HepG2 (cell line): Measurements from ENCODE around the gene COL8A2. TPM values are rescaled to one million over a fixed set of nuclear protein-coding genes. Genes with fewer than 3 reads are reported as not detected.

Experiments used
- GTF2F1 ChIP-seq: fragments of 150-350 bp; IDR thresholded peaks from 2 replicates; pipeline ENCODE4 v1.6.1; 2014; ENCODE audit warnings: low read length
- HMGXB4 ChIP-seq, 2 experiments: sonication (generic) in 1 of 2; formaldehyde crosslinking in 1 of 2; IDR thresholded peaks; 2 replicates each; pipeline versions ENCODE4 v1.4.0 to v1.6.1; 2018 to 2020; ENCODE audit warnings: missing genetic modification reagents in 2 of 2, borderline replicate concordance in 1 of 2, low read depth in 1 of 2, mild to moderate bottlenecking in 1 of 2, missing biosample characterization in 1 of 2
- KLF11 ChIP-seq: IDR thresholded peaks from 2 replicates; pipeline ENCODE4 v1.6.1; 2016; ENCODE audit warnings: missing compliant biosample characterization
- KMT2A ChIP-seq: sonication (generic); formaldehyde crosslinking; IDR thresholded peaks from 2 replicates; pipeline ENCODE4 v1.4.0; 2020; ENCODE audit warnings: missing genetic modification reagents
- MEF2D ChIP-seq: sonication (generic); formaldehyde crosslinking; IDR thresholded peaks from 2 replicates; pipeline ENCODE4 v1.5.1; 2020; ENCODE audit warnings: mild to moderate bottlenecking, missing genetic modification reagents
- NFKBIZ ChIP-seq: IDR thresholded peaks from 2 replicates; pipeline ENCODE4 v1.6.1; 2018; ENCODE audit warnings: missing genetic modification reagents, missing compliant biosample characterization
- NONO ChIP-seq, 2 experiments: fragments of 450-650 bp in 1 of 2; sonication (generic) in 1 of 2; formaldehyde crosslinking in 1 of 2; IDR thresholded peaks in 1 of 2; conservative IDR thresholded peaks in 1 of 2; 2 replicates each; pipeline versions ENCODE4 v1.6.1 to v1.8.0; 2017 to 2022; ENCODE audit warnings: mild to moderate bottlenecking in 1 of 2, missing genetic modification reagents in 1 of 2, moderate library complexity in 1 of 2
- PAWR ChIP-seq: sonication (generic); formaldehyde crosslinking; IDR thresholded peaks from 2 replicates; pipeline ENCODE4 v1.4.0; 2020; ENCODE audit warnings: missing genetic modification reagents, mild to moderate bottlenecking, borderline replicate concordance
- RERE ChIP-seq: IDR thresholded peaks from 2 replicates; pipeline ENCODE4 v1.6.1; 2016; ENCODE audit warnings: low read depth, missing genetic modification reagents, missing compliant biosample characterization
- U2AF2 ChIP-seq: fragments of 200-400 bp; formaldehyde crosslinking; IDR thresholded peaks from 2 replicates; pipeline ENCODE4 v1.6.1; 2017; ENCODE audit warnings: low read depth, mild to moderate bottlenecking, low read length
- ZKSCAN5 ChIP-seq: sonication (generic); formaldehyde crosslinking; IDR thresholded peaks from 2 replicates; pipeline ENCODE4 v1.5.1; 2020; ENCODE audit warnings: mild to moderate bottlenecking, missing genetic modification reagents
- ZNF160 ChIP-seq: sonication (generic); formaldehyde crosslinking; IDR thresholded peaks from 2 replicates; pipeline ENCODE4 v1.8.0; 2022; ENCODE audit warnings: mild to moderate bottlenecking, inconsistent platforms, missing genetic modification reagents
- ZNF251 ChIP-seq: sonication (generic); formaldehyde crosslinking; IDR thresholded peaks from 2 replicates; pipeline ENCODE4 v1.9.0; 2021; ENCODE audit warnings: mild to moderate bottlenecking, missing genetic modification reagents
- ZNF572 ChIP-seq: sonication (generic); formaldehyde crosslinking; IDR thresholded peaks from 2 replicates; pipeline ENCODE4 v1.5.1; 2020; ENCODE audit warnings: mild to moderate bottlenecking, missing genetic modification reagents
- ZNF709 ChIP-seq: sonication (generic); formaldehyde crosslinking; IDR thresholded peaks from 2 replicates; pipeline ENCODE4 v1.5.0; 2020; ENCODE audit warnings: mild to moderate bottlenecking, missing genetic modification reagents
- ZNF737 ChIP-seq: sonication (generic); formaldehyde crosslinking; IDR thresholded peaks from 2 replicates; pipeline ENCODE4 v1.5.0; 2020; ENCODE audit warnings: missing genetic modification reagents, mild to moderate bottlenecking, borderline replicate concordance
- ZSCAN20 ChIP-seq: sonication (generic); formaldehyde crosslinking; IDR thresholded peaks from 2 replicates; pipeline ENCODE4 v1.4.0; 2020; ENCODE audit warnings: missing genetic modification reagents, mild to moderate bottlenecking, borderline replicate concordance
- polyA plus RNA-seq, 8 experiments: library from polyadenylated mRNA; depleted of rRNA in 3 of 8; stranded (reverse) in 7 of 8; unstranded in 1 of 8; fragments of >200 nt; fragmentation: Illumina TruSeq in 4 of 8; extraction: Trizol in 4 of 8; gene quantifications; 2 replicates each; pipeline versions ENCODE4 v1.2.1 to v1.2.3, GENCODE V29; 2011 to 2016; ENCODE audit warnings: low read depth in 4 of 8, missing spikeins in 1 of 8, mixed read lengths in 1 of 8; ENCODE audit not compliant: insufficient read depth in 1 of 8
- total RNA-seq, 5 experiments: library from RNA; depleted of rRNA; stranded (reverse); fragments of >200 nt; fragmentation: Illumina TruSeq; extraction: Trizol; gene quantifications; 2 replicates each; pipeline ENCODE4 v1.2.3, GENCODE V29; 2016; ENCODE audit warnings: low read depth in 1 of 5
- TF ChIP-seq, protein P1 (sequence below): sonication (generic); formaldehyde crosslinking; IDR thresholded peaks from 2 replicates; pipeline ENCODE4 v1.4.0; 2020; ENCODE audit warnings: mild to moderate bottlenecking, low read depth, missing genetic modification reagents
- TF ChIP-seq, protein P2 (sequence below): sonication (generic); formaldehyde crosslinking; IDR thresholded peaks from 2 replicates; pipeline ENCODE4 v1.8.1; 2023; ENCODE audit warnings: mild to moderate bottlenecking, inconsistent platforms, moderate library complexity, missing genetic modification reagents, borderline replicate concordance

COL8A2 gene
- total and polyA plus RNA-seq, 2 of the 13 experiments (the other 11 are each of a cell fraction or from before 2014, with no cell fraction given), result 0.13 to 0.24 TPM

- TF ChIP-seq ZKSCAN5 (CRISPR knock-in tag), result no peak
- TF ChIP-seq PAWR (CRISPR knock-in tag), result no peak
- TF ChIP-seq, protein P1, sequence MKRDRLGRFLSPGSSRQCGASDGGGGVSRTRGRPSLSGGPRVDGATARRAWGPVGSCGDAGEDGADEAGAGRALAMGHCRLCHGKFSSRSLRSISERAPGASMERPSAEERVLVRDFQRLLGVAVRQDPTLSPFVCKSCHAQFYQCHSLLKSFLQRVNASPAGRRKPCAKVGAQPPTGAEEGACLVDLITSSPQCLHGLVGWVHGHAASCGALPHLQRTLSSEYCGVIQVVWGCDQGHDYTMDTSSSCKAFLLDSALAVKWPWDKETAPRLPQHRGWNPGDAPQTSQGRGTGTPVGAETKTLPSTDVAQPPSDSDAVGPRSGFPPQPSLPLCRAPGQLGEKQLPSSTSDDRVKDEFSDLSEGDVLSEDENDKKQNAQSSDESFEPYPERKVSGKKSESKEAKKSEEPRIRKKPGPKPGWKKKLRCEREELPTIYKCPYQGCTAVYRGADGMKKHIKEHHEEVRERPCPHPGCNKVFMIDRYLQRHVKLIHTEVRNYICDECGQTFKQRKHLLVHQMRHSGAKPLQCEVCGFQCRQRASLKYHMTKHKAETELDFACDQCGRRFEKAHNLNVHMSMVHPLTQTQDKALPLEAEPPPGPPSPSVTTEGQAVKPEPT, result no peak
- no peak for TF ChIP-seq ZNF709 (CRISPR knock-in tag)
- TF ChIP-seq, protein P2, sequence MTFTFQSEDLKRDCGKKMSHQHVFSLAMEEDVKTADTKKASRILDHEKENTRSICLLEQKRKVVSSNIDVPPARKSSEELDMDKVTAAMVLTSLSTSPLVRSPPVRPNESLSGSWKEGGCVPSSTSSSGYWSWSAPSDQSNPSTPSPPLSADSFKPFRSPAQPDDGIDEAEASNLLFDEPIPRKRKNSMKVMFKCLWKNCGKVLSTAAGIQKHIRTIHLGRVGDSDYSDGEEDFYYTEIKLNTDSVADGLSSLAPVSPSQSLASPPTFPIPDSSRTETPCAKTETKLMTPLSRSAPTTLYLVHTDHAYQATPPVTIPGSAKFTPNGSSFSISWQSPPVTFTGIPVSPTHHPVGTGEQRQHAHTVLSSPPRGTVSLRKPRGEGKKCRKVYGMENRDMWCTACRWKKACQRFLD (CRISPR knock-in tag), result no peak
- TF ChIP-seq NFKBIZ, result no peak
- no peak for TF ChIP-seq ZSCAN20 (CRISPR knock-in tag)
- TF ChIP-seq HMGXB4 (CRISPR knock-in tag; IDR thresholded peaks at IDR 0.05; ENCODE audit: borderline replicate concordance in 1 of 2, low read depth in 1 of 2), result 0 out of 4 replicates have a peak, but pooled peaks of 1 of the 2 experiments have one; percentile 23
- TF ChIP-seq ZNF572, result no peak
- TF ChIP-seq ZNF160 (CRISPR knock-in tag), result no peak
- no peak for TF ChIP-seq KLF11 (CRISPR knock-in tag)
- TF ChIP-seq ZNF251 (CRISPR knock-in tag), result no peak
- no peak for TF ChIP-seq KMT2A (CRISPR knock-in tag)
- no peak for TF ChIP-seq GTF2F1
- no peak for TF ChIP-seq RERE (CRISPR knock-in tag)
- TF ChIP-seq MEF2D, result peak; percentile 23; the same call in 1 of the 2 replicates
- no peak for TF ChIP-seq ZNF737 (CRISPR knock-in tag)
- no peak for TF ChIP-seq NONO (IDR thresholded peaks at IDR 0.05)
- TF ChIP-seq NONO (CRISPR knock-in tag; conservative IDR thresholded peaks at IDR 0.05), result no peak
- no peak for TF ChIP-seq U2AF2
Measured at GRCh38 chr1:36134505-36135329, 9.7 kb upstream of the COL8A2 start (continued).
